ENCODE data around the gene CLEC7A.

CLEC7A gene

DNA sequence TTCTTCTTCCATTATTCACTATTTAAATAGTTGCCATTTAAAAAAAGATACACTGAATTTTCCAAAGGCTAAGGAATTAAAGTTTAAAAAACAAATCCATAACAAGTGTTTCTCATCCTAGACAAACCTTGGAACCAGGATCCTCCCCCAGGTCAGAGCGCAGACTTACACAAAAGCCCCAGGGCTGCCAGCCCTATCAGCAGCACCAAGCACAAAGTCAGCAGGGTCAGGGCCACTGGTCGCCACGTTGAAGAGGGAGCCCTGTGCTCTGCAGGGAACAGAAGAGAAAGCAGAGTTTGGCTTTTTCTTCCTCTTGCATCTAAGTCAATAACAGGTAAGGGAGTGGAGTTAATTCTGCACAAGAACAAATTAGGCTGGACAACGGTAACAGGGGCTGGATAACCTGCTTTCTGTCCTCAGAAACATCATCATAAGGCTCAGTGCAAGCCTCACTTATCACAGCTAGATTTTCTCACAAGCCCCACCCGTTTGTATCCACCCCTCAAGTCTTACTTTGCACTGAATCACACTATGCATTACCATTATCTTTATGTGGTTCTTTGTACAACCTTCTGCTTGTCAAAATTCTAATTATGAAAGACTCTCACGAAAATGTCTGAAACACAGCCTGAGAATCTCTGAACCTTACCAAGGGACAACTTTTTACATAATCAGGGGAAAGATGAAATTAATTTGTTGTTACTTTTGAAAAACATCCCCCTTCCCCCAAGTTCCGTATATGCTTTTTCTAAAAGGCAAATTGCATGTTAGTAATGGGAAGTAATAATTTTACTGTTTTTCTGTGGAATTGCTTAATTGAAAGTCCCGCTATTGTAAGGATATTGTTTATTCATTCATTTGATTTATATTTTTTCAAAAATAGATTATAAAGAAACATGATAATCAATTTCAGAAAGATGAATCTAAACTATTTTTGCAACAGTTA, 40.8 kb downstream of the CLEC7A start:
- Mint-ChIP-seq H3K27me3 (peaks cover 3% of the 10 kb centered on the region), H3K27ac (no peak overlapping the region), H3K36me3 (peaks cover under 1% of the 10 kb centered on the region), H3K4me3 (no peak overlapping the region), H3K9me3 (ENCODE audit: low read depth) (peaks cover 2% of the 10 kb centered on the region), H3K4me1 (ENCODE audit: low read depth) (no peaks in the 10 kb centered on the region)

DNA sequence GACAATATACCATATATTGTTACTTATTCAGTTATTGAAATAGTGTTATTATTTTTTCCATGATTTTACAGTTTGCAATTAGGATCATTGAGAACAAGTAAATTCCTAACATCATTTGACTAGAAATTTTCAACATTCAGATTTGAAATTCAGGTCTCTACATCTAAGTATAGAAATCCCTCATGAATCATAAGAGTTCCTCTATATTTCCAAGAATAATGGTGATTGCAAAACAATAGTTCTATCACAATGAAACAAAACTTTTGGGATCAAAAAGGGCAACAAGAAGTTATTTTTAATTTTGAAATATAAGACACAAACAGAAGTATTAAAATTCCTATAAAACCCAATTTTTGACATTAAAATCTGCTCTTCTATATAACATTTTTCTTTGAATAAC, 42.0 kb downstream of the CLEC7A start:
- H3K27ac Mint-ChIP-seq = no peak overlapping the region
- peaks cover 2% of the 10 kb centered on the region for H3K36me3 Mint-ChIP-seq
- H3K9me3 Mint-ChIP-seq (ENCODE audit: low read depth) = peaks cover 4% of the 10 kb centered on the region
- H3K27me3 Mint-ChIP-seq = peaks cover 4% of the 10 kb centered on the region
- H3K4me1 Mint-ChIP-seq (ENCODE audit: low read depth) = no peaks in the 10 kb centered on the region
- H3K4me3 Mint-ChIP-seq = no peak overlapping the region

GRCh38 chr12:10086387-10086786, 43.6 kb downstream of the CLEC7A start:
- Mint-ChIP-seq H3K9me3 (ENCODE audit: low read depth) (peaks cover 4% of the 10 kb centered on the region), H3K36me3 (peaks cover 2% of the 10 kb centered on the region)

GRCh38 chr12:10084733-10085132, 45.3 kb downstream of the CLEC7A start:
- Mint-ChIP-seq H3K36me3 (peaks cover 2% of the 10 kb centered on the region), H3K4me3 (no peak overlapping the region), H3K4me1 (ENCODE audit: low read depth) (no peaks in the 10 kb centered on the region), H3K27me3 (peaks cover 4% of the 10 kb centered on the region), H3K27ac (no peak overlapping the region), H3K9me3 (ENCODE audit: low read depth) (peaks cover 4% of the 10 kb centered on the region)

More at GRCh38 chr12:10086387-10086786, 43.6 kb downstream of the CLEC7A start:
- Mint-ChIP-seq H3K4me1 (ENCODE audit: low read depth) (no peaks in the 10 kb centered on the region), H3K27ac (no peak overlapping the region), H3K27me3 (peaks cover 4% of the 10 kb centered on the region), H3K4me3 (no peak overlapping the region)

- no peak overlapping the region for H3K27ac Mint-ChIP-seq
- peaks cover 4% of the 10 kb centered on the region for H3K9me3 Mint-ChIP-seq (ENCODE audit: low read depth)
- H3K4me3 Mint-ChIP-seq = no peak overlapping the region
- H3K4me1 Mint-ChIP-seq (ENCODE audit: low read depth) = no peaks in the 10 kb centered on the region
- H3K36me3 Mint-ChIP-seq = peaks cover 2% of the 10 kb centered on the region
- H3K27me3 Mint-ChIP-seq = peaks cover 9% of the 10 kb centered on the region
Measured at GRCh38 chr12:10082117-10082874, 47.7 kb downstream of the CLEC7A start.

DNA sequence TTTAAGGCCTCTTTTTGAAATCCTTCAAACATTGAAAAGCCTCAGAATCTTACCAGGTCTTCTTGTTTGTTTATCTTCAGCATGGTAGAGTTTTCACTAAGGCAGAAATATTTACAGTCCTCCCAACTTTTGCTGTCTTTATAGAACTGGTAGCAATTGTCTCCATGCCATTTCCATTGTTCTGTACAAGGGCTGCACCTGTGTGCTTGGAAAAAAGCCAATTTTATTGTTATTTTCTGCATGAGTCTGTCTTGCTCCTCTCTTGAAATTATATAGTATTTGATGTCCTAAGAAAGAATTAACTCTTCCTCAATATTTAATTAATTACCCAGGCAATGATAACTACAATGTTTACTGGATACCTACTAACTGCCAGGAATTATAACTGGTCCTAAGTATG, 54.5 kb downstream of the CLEC7A start:
- Mint-ChIP-seq H3K9me3 (ENCODE audit: low read depth) (no peaks in the 10 kb centered on the region), H3K4me1 (ENCODE audit: low read depth) (no peaks in the 10 kb centered on the region), H3K27ac (no peak overlapping the region), H3K4me3 (no peak overlapping the region), H3K27me3 (peaks cover 10% of the 10 kb centered on the region), H3K36me3 (no peaks in the 10 kb centered on the region)

DNA sequence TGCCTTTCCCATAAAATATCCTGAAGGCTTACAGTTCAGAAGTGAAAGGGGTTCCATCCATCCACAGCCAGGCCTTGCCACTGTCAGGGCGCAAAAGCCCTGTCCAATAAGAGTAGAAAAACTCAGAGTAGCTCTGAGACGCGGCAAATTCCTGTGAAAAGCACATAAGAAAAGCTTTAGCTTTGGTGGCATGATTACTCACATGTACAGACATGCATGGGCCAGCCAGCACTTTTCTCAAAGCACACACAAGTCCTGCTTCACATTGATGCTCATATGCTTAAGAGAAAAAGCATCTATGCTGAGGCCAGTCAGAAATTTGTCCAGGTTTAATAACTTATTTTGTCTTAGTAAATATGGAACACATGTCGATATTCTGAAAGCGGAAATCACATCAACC, 56.7 kb downstream of the CLEC7A start:
- H3K27ac Mint-ChIP-seq = no peak overlapping the region

GRCh38 chr12:10072131-10072530, 57.9 kb downstream of the CLEC7A start:
- Mint-ChIP-seq H3K27me3 (peaks cover 11% of the 10 kb centered on the region), H3K4me1 (ENCODE audit: low read depth) (no peaks in the 10 kb centered on the region), H3K9me3 (ENCODE audit: low read depth) (no peaks in the 10 kb centered on the region), H3K27ac (no peak overlapping the region), H3K4me3 (no peak overlapping the region), H3K36me3 (no peaks in the 10 kb centered on the region)

More for the DNA sequence above, 56.7 kb downstream of the CLEC7A start:
- H3K4me1 Mint-ChIP-seq (ENCODE audit: low read depth) = no peaks in the 10 kb centered on the region
- H3K36me3 Mint-ChIP-seq = no peaks in the 10 kb centered on the region
- no peak overlapping the region for H3K4me3 Mint-ChIP-seq
- peaks cover 9% of the 10 kb centered on the region for H3K27me3 Mint-ChIP-seq
- no peaks in the 10 kb centered on the region for H3K9me3 Mint-ChIP-seq (ENCODE audit: low read depth)

DNA sequence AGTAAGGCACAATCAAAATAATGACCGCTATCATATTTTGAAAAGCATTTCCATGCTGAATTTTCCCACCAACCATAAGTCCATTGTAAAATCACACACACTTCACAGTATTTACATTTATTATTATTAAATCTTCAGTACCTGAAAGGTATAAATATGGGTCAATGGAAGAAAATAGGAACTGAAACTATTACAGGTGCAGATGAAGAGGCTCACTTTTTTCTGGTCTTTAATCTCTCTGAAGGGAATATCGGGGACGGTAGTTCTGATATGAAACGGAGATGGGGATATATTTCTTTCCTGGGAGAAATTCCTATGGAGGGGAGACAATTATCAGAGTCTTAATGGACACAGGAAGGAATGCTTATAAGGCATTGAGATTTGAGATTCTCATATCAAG, 59.6 kb downstream of the CLEC7A start:
- H3K4me3 Mint-ChIP-seq = no peak overlapping the region
- H3K27ac Mint-ChIP-seq = no peak overlapping the region
- H3K36me3 Mint-ChIP-seq = no peaks in the 10 kb centered on the region
- peaks cover 15% of the 10 kb centered on the region for H3K27me3 Mint-ChIP-seq
- H3K4me1 Mint-ChIP-seq (ENCODE audit: low read depth) = no peaks in the 10 kb centered on the region
- no peaks in the 10 kb centered on the region for H3K9me3 Mint-ChIP-seq (ENCODE audit: low read depth)

GRCh38 chr12:10069976-10070375, 60.0 kb downstream of the CLEC7A start:
- Mint-ChIP-seq H3K27ac (no peak overlapping the region), H3K27me3 (peaks cover 15% of the 10 kb centered on the region), H3K4me1 (ENCODE audit: low read depth) (no peaks in the 10 kb centered on the region), H3K4me3 (no peak overlapping the region), H3K9me3 (ENCODE audit: low read depth) (no peaks in the 10 kb centered on the region), H3K36me3 (no peaks in the 10 kb centered on the region)

GRCh38 chr12:10069099-10069498, 60.9 kb downstream of the CLEC7A start:
- peaks cover 15% of the 10 kb centered on the region for H3K27me3 Mint-ChIP-seq
- H3K9me3 Mint-ChIP-seq (ENCODE audit: low read depth) = no peaks in the 10 kb centered on the region
- no peaks in the 10 kb centered on the region for H3K36me3 Mint-ChIP-seq
- H3K27ac Mint-ChIP-seq = no peak overlapping the region
- no peak overlapping the region for H3K4me3 Mint-ChIP-seq
- no peaks in the 10 kb centered on the region for H3K4me1 Mint-ChIP-seq (ENCODE audit: low read depth)

GRCh38 chr12:10068644-10069043, 61.4 kb downstream of the CLEC7A start:
- no peak overlapping the region for H3K4me3 Mint-ChIP-seq
- H3K9me3 Mint-ChIP-seq (ENCODE audit: low read depth) = no peaks in the 10 kb centered on the region
- peaks cover 15% of the 10 kb centered on the region for H3K27me3 Mint-ChIP-seq
- H3K36me3 Mint-ChIP-seq = no peaks in the 10 kb centered on the region
- no peaks in the 10 kb centered on the region for H3K4me1 Mint-ChIP-seq (ENCODE audit: low read depth)
- H3K27ac Mint-ChIP-seq = no peak overlapping the region

- Mint-ChIP-seq H3K4me3 (no peak overlapping the region), H3K4me1 (ENCODE audit: low read depth) (no peaks in the 10 kb centered on the region), H3K27ac (no peak overlapping the region), H3K27me3 (peaks cover 15% of the 10 kb centered on the region), H3K36me3 (no peaks in the 10 kb centered on the region), H3K9me3 (ENCODE audit: low read depth) (no peaks in the 10 kb centered on the region)
Measured at GRCh38 chr12:10067942-10068341, 62.1 kb downstream of the CLEC7A start.

GRCh38 chr12:10067264-10067663, 62.7 kb downstream of the CLEC7A start:
- H3K9me3 Mint-ChIP-seq (ENCODE audit: low read depth) = no peaks in the 10 kb centered on the region

More at GRCh38 chr12:10067264-10067663, 62.7 kb downstream of the CLEC7A start:
- Mint-ChIP-seq H3K4me1 (ENCODE audit: low read depth) (no peaks in the 10 kb centered on the region), H3K36me3 (no peaks in the 10 kb centered on the region), H3K27me3 (peaks cover 15% of the 10 kb centered on the region), H3K27ac (no peak overlapping the region), H3K4me3 (no peak overlapping the region)

Data from activated naive CD8-positive, alpha-beta T cell (primary cell).